ENCODE data around the gene NYAP1. TPM values are rescaled to one million over a fixed set of nuclear protein-coding genes. Genes with fewer than 3 reads are reported as not detected.

NYAP1 gene
- total and polyA plus RNA-seq, 2 of the 8 experiments (the other 6 are each of a cell fraction or from before 2014, with no cell fraction given) = 1.9 to 4.6 TPM

- Histone ChIP-seq H3K4me2 (ENCODE audit: insufficient read depth in 1 of 2, low read depth in 2 of 2, low read length in 2 of 2) (no peak overlapping the region), H3K14ac (ENCODE audit: insufficient read length) (no peak overlapping the region), H3K79me2 (ENCODE audit: control insufficient read depth in 1 of 2, insufficient read depth in 2 of 2, low read length in 2 of 2) (peaks cover 0 to 48% of the 10 kb centered on the region in 2 experiments; a peak in 3 of 4 replicates), H2BK15ac (ENCODE audit: low read length) (no peak overlapping the region), H2AFZ (ENCODE audit: low read length) (no peak overlapping the region), H3K79me1 (ENCODE audit: low read depth, low read length) (peaks cover 2% of the 10 kb centered on the region; the same call in 1 of the 2 replicates), H2AK5ac (ENCODE audit: low read depth, low read length) (no peak overlapping the region), H2BK20ac (ENCODE audit: low read length) (no peak overlapping the region), H4K91ac (replicated peaks; ENCODE audit: insufficient read length, low read length) (no peak overlapping the region), H3K4me3 (ENCODE audit: extremely low read depth in 1 of 4, insufficient read depth in 2 of 4, low read depth in 3 of 4, low read length in 4 of 4) (no peak overlapping the region), H4K5ac (ENCODE audit: insufficient read length, low read depth, low read length) (no peak overlapping the region), H3K27ac (ENCODE audit: low read depth, low read length) (no peak overlapping the region), H3K9ac (replicated peaks in 1 of 4; ENCODE audit: extremely low read depth in 1 of 4, low read depth in 3 of 4, low read length in 3 of 4) (no peak overlapping the region), H4K8ac (ENCODE audit: extremely low read depth, insufficient read depth, low read length) (no peak overlapping the region), H3K56ac (replicated peaks; ENCODE audit: insufficient read length, low read depth, low read length) (no peak overlapping the region), H3K18ac (ENCODE audit: extremely low read depth, low read length) (no peak overlapping the region), H3K23me2 (ENCODE audit: low read depth, low read length) (peaks cover 4% of the 10 kb centered on the region; the same call in 1 of the 2 replicates), H3K4me1 (replicated peaks in 1 of 4; ENCODE audit: control insufficient read depth in 3 of 4, insufficient read depth in 4 of 4, low read length in 3 of 4) (peaks cover 13 to 49% (median 27%) of the 10 kb centered on the region in 4 experiments; a peak in 6 of 7 replicates), H2BK5ac (ENCODE audit: low read depth, low read length) (no peak overlapping the region), H3K27me3 (replicated peaks in 1 of 4; ENCODE audit: control insufficient read depth in 3 of 4, extremely low read depth in 1 of 4, insufficient read depth in 3 of 4, low read length in 3 of 4) (peaks cover 0 to 3% (median 2%) of the 10 kb centered on the region in 4 experiments; a peak in 3 of 7 replicates), H3K36me3 (ENCODE audit: control insufficient read depth in 2 of 4, insufficient read depth in 4 of 4, low read length in 3 of 4) (no peaks in the 10 kb centered on the region; a peak in 2 of 8 replicates), H2BK12ac (ENCODE audit: low read depth, low read length) (no peak overlapping the region; the same call in 1 of the 2 replicates), H3K9me3 (ENCODE audit: insufficient read depth in 2 of 2, low read depth in 1 of 2, low read length in 1 of 2) (no peaks in the 10 kb centered on the region), H3K4ac (replicated peaks; ENCODE audit: insufficient read length, low read depth, low read length) (no peak overlapping the region), H2BK120ac (replicated peaks; ENCODE audit: low read depth, low read length) (no peak overlapping the region), H3K23ac (ENCODE audit: insufficient read length) (no peak overlapping the region), H4K20me1 (replicated peaks in 1 of 2; ENCODE audit: control insufficient read depth in 1 of 2, insufficient read depth in 2 of 2, low read length in 2 of 2) (no peaks in the 10 kb centered on the region)
- DNase-seq (ENCODE audit: low read depth in 1 of 2, low spot score in 2 of 2) (no peak), FAIRE-seq (no peak)
- 79% methylated on average over 5 of the region's 5 CpGs; no CpG with 5 or more reads in 1 of the 2 experiments for WGBS, 2 experiments (ENCODE audit: extremely low coverage in 1 of 2, insufficient coverage in 1 of 2, insufficient read length in 1 of 2, insufficient replicate concordance in 2 of 2, low coverage in 1 of 2, low lambda C conversion rate in 2 of 2, missing lambda C conversion rate in 1 of 2)
- POLR2A ChIA-PET (ENCODE audit: partially characterized antibody) = interaction anchor here (1.0 to 2.9 kb wide), 4 partner anchors 15 to 115 kb away, joined by 3 to 10 read pairs (median 5); partner anchors contain the start of genes MEPCE and ZCWPW1
- CTCF ChIA-PET (ENCODE audit: partially characterized antibody) = interaction anchor here (0.6 to 26.5 kb wide), 7 partner anchors 9 to 221 kb away, joined by 3 to 341 read pairs (median 4); no protein-coding TSS in a partner anchor
- TF ChIP-seq JUN (IDR thresholded peaks at IDR 0.05; ENCODE audit: low read depth, low read length) (no peak), CBX5 (IDR thresholded peaks at IDR 0.05; ENCODE audit: low read depth, low read length) (no peak), KDM1A (IDR thresholded peaks at IDR 0.05; ENCODE audit: borderline replicate concordance, low read length) (no peak), E2F6 (IDR thresholded peaks at IDR 0.05) (no peak)
Measured at GRCh38 chr7:100544386-100544785, 60.7 kb downstream of the NYAP1 start.

Data from H1 (cell line).